Ishikawa (cell line): ENCODE data around the gene PITPNM1.

Source experiments
- CEBPB ChIP-seq: IDR thresholded peaks from 2 replicates; pipeline ENCODE4 v1.6.1; 2012
- CREB1 ChIP-seq: IDR thresholded peaks from 2 replicates; pipeline ENCODE4 v1.6.1; 2012; ENCODE audit warnings: low read depth
- EP300 ChIP-seq: IDR thresholded peaks from 2 replicates; pipeline ENCODE4 v1.6.1; 2012; ENCODE audit warnings: borderline replicate concordance
- FOXM1 ChIP-seq: IDR thresholded peaks from 2 replicates; pipeline ENCODE4 v1.6.1; 2012; ENCODE audit warnings: low read depth, borderline replicate concordance
- MAX ChIP-seq: IDR thresholded peaks from 2 replicates; pipeline ENCODE4 v1.6.1; 2012
- NFIC ChIP-seq: IDR thresholded peaks from 2 replicates; pipeline ENCODE4 v1.6.1; 2012
- RAD21 ChIP-seq: IDR thresholded peaks from 2 replicates; pipeline ENCODE4 v1.6.1; 2012; ENCODE audit warnings: low read depth
- REST ChIP-seq: IDR thresholded peaks from 2 replicates; pipeline ENCODE4 v1.6.1; 2012; ENCODE audit warnings: low read depth, mild to moderate bottlenecking
- TAF1 ChIP-seq: IDR thresholded peaks from 2 replicates; pipeline ENCODE4 v1.6.1; 2012; ENCODE audit warnings: low read depth, mild to moderate bottlenecking
- TCF12 ChIP-seq: IDR thresholded peaks from 2 replicates; pipeline ENCODE4 v1.6.1; 2012; ENCODE audit warnings: low read depth
- TEAD4 ChIP-seq: IDR thresholded peaks from 2 replicates; pipeline ENCODE4 v1.6.1; 2012
- USF1 ChIP-seq: IDR thresholded peaks from 2 replicates; pipeline ENCODE4 v1.6.1; 2012
- YY1 ChIP-seq: IDR thresholded peaks from 2 replicates; pipeline ENCODE4 v1.6.1; 2012; ENCODE audit warnings: low read depth
- ZBTB7A ChIP-seq: IDR thresholded peaks from 2 replicates; pipeline ENCODE4 v1.6.1; 2012; ENCODE audit warnings: low read depth

PITPNM1 gene

GRCh38 chr11:67494371-67495233, 10.6 kb downstream of the PITPNM1 start:
- TF ChIP-seq CREB1 (no peak), ZBTB7A (no peak), MAX (no peak), FOXM1 (no peak), TEAD4 (no peak), CEBPB (no peak), TCF12 (no peak), EP300 (no peak), USF1 (no peak)

- TF ChIP-seq TCF12 (no peak), NFIC (no peak)
Measured at GRCh38 chr11:67493548-67494370, 11.4 kb downstream of the PITPNM1 start.

- no peak for TF ChIP-seq TCF12
- TF ChIP-seq EP300: no peak
- no peak for TF ChIP-seq ZBTB7A
- no peak for TF ChIP-seq MAX
- no peak for TF ChIP-seq NFIC
- no peak for TF ChIP-seq RAD21
- TF ChIP-seq USF1: no peak
- TF ChIP-seq FOXM1: no peak
- no peak for TF ChIP-seq REST
Measured at GRCh38 chr11:67492801-67493547, 12.2 kb downstream of the PITPNM1 start.

GRCh38 chr11:67492069-67492727, 13.0 kb downstream of the PITPNM1 start:
- TF ChIP-seq EP300 (no peak), REST (no peak), CEBPB (no peak), USF1 (no peak), MAX (no peak), TCF12 (no peak), TAF1 (no peak), RAD21 (no peak), YY1 (no peak)
